COLO668 (cell line): ENCODE results near the gene SATB1.
"Not testable (repeated sequence)": the region's sequence is repeated elsewhere in the genome, so short reads cannot be mapped to it uniquely, and the experiment has no call there.

Experiments
- DNase-seq: peaks from one replicate; lab custom pipeline; 2025; ENCODE audit not compliant: unreplicated experiment; lab: John Stamatoyannopoulos, UW

SATB1 gene

DNA sequence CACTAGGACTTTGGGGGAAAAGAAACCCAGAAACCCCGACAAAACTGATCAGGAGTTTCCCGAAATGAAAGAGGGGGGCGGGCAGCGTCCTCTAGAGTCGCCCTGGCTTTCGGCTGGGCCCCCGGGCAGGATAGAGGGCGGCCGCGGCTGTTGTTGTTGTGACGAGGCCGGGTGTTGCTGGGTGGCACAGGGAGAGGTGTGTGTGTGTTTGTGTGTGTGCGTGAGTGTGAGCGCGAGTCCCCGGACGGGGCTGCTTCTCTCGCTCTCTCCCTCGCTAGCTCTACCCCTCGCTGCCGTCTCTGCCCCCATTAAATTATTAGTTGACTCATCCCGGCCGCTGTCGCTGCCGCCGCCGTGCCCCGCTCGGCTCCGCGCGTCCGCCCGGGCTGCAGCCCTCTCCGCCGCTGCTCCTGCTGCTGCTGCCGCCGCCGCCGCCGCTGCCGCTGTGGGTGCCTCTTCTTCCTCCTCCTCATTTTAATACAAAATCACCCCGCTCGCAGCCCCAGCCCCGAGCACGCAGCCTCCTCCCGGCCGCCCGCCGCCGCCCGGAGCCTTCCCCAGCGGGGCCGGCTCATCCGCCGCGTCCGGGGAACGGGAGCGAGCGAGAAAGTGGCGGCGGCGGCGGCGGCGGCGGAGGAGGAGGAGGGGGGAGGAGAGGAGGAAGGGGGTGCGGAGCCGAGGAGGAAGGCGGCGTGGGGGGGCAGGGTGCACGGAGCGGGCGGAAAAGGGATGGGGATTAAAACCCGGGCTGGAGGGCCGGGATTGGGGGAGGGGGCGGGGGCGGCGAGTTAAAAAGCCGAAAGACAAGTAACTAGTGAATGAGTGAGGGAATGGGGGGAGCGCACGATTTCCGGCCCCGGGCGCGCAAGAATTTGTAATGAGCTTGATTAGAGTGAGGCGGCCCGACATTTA, at the start of gene SATB1:
Gene SATB1 (minus strand): TSS at position 611 of the 912 bp plus-strand sequence. CDS start 4,372 bp downstream, outside the sequence.
- DNase-seq = peak; percentile 76

DNA sequence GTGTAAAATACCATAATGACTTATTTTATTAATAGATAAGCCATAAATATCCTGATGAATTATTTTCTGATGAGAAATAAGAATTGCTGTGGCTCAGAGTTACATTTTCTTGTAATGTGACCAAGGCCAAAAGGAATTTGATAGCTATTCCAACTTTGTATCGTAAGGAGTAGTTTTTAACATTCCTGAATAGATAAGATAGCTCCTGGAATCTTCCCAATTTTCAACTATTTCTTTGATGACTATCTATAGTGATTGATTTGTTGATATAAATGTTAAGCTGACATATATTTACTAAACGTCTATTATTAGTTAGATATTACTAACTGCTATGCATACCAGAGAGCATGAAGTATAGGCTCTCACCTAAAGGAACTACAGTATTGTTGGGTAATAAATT, 49.1 kb upstream of the SATB1 start:
- no peak for DNase-seq

DNA sequence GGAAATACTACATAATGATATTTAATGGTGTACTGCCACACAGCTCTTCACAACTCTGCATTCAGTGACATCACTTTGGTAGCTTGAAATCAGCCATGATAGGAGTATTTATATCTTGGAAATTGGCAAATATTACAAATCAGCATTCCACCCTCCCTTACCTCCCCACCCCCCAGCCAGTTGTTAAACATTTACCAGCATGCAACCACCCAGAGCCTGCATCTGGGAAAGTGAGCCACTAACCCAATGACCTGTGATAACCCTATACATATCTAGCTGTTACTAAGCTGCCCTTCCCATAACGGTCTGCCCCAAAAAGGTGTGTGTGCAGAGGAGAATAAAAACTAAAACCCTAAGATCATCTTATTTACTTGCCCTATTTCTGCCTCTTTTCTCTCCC, 44.6 kb upstream of the SATB1 start:
- no peak for DNase-seq

DNA sequence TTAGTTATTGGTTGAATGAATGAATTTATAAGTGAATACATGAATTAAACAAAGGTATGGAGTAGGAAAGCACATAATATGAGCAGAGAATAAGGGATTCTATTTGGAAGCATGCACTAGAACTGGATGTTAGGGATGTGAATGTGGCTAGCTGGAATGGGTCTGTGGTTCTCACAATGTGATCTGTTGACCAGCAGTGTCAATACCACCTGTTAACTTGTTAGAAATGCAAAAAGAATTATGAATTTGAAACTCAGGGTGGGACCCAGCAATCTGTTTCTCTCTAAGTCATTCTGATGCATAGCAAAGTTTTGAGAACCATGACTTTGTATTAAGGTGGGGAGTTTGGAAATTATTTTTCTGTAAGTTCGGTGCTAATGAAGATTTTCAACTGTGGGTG, 41.0 kb upstream of the SATB1 start:
- no peak for DNase-seq

DNA sequence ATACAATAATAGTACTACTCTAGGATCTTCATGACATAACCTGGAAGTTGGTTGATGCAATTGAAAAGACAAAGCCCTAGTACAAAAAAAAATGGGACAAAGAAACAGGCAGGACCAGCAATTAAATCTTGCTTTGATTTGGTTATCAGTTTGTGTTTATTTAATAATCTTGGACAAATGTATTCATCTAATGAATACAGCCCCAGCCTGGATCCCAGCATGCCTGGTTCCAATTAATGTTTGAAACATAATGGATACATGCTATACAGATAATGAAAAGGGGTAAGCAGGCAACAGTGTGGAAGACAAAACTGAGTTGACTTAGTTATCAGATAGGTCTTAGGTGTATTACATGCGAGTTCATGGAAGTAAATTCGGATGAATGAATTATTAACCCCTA, 29.6 kb upstream of the SATB1 start:
- no peak for DNase-seq

DNA sequence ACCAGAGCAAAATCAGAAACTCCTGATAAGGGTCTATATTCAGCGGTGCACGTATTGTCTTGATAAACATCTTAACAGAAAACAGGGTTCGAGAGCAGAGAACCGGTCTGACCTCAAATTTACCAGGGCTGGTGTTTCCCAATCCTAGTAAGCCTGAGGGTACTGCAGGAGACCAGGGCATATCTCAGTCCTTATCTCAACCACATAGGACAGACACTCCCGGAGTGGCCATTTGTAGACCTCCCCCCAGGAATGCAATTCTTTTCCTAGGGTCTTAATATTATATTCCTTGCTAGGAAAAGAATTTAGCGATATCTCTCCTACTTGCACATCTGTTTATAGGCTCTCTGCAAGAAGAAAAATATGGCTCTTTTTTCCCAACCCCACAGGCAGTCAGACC, 24.5 kb upstream of the SATB1 start:
- DNase-seq = not testable (repeated sequence)

DNA sequence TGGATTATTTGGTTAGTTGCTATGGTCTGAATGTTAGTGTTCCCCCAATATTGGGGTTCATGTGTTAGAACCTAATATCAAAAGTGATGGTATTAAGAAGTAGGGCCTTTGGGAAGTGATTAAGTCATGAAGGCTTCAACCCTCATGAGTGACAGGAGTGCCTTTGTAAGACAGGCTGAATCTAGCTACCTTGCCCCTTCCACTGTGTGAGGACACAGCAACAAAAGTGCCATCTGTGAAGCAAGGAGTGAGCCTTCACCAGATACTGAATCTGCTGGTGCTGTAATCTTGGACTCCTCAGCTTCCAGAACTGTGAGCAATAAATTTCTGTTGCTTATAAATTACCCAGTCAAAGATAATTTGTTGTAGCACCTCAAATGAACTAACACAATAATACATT, 22.6 kb upstream of the SATB1 start:
- DNase-seq = no peak

DNA sequence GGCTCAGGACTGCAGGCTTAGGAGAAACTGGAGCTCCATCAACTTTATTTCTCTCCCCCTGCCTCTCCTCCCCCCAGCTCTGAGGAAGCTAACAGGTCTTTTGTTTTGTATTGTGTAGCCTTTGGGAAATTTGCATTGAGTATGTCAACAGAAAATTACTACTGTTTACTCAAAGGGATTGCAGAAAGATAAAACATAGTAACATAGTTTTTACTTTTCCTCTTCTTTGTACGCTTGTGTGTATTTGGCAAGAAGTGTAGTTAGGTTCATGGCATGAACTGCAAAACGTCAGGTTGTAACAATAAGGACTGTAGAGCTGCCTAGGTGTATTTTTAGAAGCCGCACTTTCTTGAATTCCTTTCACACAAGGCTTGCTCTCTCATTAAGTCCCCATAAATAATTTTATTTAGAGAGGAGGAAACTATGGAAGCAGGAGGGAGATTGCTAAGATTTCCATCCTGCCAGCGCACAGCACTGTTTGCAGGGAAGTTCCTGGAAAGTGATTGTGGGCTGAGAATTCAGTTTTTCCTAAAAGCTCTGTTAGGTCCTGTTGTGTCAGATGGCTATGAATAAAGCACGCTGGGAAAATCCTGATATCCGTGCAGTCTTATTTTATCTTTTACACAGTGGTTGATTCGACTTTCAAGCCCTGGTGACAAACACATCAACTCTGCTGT, 21.1 kb upstream of the SATB1 start:
- DNase-seq = no peak

DNA sequence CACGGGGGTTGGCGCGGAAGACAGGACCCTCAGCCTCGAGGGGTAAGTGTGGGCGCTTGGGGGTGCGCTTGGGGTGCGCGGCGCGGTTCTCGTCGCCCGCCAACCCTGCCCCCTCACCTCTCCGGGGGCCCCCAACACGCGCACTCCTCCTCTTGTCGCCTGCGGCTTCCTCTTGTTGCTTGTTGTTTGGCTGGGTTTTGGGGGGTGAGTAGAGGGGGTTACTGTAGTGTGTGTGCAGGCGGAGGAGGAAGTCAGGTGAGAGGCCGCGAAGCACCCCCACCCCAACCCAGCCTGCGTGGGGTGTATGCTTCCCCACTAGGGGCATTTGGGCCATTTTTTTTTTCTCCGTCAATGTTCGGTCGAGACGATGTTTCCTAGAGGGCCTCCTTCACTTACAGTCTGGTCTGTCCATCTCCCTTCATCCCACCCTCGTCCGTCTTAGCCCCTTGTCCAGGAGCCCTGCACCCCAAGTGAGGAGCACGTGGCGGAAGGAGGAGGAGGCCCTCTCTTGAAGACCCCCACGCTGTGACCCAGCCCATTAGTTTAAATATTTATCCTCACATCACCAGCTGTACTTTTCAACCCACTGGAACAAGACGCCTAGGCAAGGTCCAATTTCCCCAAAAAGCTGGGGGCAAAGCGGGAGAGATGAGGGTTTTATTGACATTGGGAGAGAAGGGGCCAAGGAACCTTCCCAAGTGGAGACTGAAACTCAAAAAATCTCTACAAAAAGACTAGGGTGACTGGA, 20.4 kb upstream of the SATB1 start:
- DNase-seq = peak; percentile 42

DNA sequence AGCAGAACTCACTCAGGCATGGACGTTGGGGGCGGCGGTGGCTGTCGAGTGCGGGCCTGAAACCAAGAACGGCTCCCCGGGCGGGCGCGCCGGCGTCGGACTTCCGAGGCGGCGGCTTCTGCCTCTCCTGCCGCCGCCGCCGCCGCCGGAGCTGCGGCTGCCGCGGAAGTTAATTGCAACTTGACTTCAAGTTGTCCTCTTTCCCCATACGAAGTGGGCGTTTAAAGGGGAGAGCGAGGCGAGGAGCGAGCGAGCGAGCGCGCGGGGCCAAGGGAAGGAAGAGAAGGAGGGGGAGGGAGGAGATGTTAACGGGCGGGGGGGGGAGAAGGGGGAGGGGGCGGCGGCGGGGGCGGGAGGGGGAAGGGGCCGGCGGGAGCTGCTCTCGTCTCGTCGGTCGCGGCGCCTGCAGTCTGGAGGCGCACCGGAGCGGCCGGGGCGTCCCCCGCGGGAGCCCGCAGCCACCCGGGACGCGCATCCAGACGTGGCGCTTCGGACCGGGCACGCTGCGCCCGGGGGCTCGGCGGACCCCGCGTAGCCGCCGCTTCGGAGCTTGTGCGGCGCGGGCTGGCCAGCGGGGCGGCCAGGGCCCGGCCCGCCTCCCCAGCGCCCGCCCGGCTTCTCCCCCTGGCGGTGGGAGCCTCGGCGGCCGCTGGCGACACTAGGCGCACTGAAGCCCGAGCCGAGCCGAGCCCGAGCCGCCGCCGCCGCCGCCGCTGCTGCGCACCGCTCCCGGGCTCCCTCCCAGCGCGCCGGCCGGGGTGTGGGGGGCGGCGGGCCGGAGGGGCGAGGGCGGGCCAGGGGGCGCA, 19.7 kb upstream of the SATB1 start:
- peak; percentile 82 for DNase-seq

DNA sequence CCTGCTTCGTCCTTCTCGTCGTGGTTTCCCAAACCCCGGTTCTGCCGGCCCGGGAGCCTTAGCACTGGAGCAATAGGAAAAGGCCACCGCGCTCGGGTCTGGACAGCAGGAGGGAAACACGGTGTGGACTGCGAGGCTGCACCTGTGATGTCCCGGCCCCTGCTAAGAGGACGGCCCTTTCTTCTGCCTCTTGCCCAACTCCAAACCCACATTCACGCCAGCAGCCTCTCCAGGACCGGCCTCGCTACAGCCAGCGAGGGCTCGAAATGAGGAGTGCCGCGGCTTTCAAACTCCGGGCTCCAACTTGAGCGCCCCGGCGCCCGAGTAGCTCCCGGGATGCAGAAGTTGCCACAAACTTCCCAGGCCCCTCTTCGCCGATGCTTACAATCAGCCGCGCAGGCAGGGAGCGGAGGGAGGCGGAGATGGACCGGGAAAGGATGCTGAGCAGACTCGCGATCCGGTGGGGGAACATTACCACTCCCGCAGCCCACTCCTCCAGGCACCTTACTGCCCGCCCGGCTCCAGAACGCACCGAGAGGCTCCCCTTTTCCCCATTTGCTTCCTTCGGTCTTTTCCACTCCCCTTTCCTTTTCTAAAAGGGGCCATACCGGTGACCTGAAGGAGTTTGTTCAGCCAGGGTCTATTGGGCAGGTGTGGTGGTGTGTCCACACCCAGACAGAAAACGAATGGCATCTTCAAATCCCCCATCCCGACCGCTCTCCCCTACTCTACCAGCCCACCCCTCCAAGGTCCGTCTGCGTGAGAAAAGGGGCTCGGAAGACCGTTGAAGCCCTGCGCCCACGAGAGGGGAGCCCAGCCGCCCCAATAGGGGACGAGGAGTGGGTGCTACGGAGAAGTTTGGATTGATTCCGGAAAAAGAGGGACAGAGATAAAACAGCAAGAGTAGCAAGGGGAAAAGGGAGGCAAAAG, 18.8 kb upstream of the SATB1 start:
- peak; percentile 62 for DNase-seq

DNA sequence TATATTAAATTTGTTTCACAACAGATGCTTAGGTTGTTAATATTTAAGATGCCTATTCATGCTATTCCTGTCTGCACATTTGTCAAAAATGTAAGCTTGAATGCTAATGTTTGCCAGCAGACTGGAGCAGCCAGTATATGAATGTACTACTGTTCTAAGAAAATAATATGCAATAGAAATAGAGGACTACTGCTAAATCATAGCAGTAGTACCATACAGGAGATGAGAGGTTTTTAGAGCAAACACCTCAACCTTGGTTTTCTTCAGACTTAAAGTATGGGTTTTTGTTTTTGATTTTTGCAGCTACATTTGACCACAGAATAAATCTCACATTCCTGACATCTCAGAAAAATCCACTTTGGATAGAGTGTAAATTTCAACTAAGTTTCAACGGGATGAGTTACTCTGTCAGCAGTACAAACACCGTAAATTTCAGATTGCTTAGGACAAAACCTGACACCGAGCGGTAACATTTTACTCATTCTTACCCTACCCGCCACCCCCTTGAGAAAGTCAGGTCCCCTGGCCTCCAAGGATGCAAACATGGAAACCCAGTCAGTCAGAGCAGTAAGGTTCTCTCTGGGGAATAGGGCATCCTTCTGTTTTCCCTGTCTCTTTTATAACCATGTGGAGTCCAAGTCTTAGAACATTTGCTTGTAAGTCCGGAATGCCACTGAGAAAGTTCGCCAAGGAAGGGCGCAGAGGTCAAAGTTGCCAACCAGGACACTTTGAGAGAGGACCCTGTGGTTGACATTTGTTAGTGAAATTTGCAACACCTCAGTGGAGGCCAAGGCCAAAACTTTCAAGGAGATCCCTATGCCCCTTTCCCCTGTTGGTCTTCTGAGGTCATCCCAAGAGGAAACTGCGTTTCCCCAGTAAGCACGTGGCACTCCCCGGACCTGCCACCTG, 17.9 kb upstream of the SATB1 start:
- no peak for DNase-seq

DNA sequence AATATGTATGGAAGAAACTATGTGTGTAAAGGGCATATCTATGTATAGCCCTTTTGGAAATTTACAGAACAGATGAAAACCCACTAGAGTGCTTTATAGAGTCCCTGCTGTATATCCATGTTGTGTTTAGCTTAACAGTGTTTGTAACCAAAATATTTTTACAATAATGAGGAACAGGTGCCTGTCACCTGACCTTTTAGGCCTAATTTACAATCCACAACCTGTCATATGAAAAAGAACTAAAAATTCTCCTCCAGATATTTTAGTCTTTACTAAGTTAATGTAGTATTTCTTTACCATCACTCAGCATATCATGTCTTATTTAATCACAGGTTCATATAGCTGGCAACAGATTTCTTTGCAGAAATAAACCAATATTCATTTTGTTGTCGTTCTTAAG, 16.4 kb upstream of the SATB1 start:
- DNase-seq = no peak

DNA sequence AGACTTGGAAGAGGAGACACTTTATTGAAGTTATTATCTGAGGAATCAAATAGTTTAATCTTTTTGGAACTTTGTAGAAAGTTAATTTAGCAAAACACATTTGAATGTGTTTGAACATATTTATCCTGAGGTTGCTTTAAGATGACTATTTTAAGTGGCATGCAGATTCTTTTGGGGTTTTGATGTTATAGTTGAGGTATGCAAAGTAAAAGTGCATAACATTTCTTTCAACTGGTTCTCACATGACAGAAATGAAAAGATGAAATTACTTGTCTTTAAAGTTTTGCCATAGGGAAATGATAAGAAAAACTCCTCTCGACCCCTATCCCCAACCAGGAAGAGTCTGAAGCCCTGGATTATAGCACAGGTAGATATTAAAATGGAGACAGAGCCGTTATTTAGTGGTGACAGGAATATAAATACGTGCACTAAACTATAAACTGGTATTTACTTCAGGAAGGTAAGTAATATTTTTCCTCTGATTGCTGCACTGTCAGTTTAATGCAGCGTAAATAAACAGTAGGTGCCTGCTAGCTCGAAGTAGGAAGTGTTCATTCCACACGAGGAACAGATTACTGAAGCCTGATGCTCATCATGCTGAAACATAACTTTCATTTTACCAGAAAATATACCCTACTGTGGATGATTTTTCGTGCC, 15.1 kb upstream of the SATB1 start:
- DNase-seq = no peak

DNA sequence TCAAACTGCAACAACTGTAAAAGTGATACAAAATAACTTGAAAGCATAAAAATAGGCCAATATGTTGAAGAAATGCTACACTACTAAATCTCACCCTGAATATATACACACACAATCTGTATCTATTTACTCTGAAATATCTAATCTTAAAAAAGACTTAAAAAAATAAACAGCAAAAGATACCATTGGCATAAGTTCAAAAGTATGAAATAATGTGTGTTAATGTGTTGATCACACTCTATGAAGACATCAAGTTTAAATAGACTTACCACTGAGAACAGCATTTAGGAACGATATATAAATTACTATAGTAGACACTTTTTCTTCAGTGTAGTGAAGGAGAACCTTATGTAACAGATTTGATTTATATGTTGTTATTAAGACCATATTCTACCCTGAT, 14.1 kb upstream of the SATB1 start:
- DNase-seq = no peak

DNA sequence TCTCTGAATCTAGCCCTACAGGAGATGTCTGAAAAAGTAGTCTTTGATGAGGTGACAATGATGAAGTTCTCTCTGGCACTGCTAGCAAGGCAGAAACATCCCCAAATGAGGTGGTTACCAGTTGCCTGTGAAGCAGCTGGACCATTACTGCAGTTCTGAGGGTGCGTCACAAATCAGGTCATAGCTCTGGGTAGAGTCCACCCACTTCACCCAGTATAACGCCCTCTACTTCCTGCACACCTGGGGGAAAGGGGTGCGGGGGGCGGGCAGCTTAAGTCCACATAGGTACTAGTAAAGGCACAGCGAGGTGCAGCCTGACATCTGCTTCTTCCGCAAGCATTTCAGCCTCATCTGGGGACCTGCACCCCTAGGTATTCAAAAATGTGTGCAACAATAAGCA, 13.4 kb upstream of the SATB1 start:
- peak; percentile 62 for DNase-seq

DNA sequence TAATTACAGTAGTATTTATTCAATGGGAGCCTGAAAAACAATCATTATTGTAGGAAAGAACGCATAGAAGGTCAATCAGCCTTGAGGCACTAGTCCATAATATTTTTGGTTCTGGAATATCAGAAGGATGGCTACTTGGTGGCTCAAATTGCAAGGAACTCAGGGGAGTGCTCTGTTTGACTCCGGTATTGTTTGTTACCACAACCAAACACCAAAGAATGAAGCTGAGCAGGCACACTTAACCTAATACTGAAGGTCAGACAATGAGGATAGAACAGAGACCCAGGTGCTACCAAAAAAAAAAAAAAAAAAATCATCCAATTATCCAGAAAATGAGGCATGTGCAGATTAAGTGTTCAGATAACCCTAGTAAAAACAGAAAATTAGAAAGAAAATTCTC, 11.1 kb upstream of the SATB1 start:
- DNase-seq = no peak

DNA sequence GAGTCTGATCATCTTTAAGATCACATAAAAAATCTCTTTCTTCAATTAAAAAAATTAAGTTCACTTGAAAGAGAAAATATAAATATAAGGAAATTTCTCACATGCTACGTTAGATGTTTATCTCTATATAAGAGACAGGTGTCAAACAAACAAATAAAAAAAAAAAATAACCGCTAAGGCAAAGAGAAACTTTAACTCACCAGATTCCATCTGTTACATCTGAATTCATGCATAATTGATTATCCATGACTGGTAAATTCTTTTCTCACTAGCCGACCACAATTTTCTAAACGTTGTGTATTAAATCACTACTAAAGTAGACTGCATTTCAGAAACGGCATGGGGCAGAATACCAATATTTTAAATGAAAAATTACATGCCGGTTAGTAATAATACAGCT, 9.6 kb upstream of the SATB1 start:
- no peak for DNase-seq
